Fibroblast of the conjunctiva (primary cell): Measurements from ENCODE around the gene NFIB.
A peak's percentile ranks its signal among the peaks of the same experiment; 100 is the strongest.

Experiments
- DNase-seq: peaks from one replicate; pipeline ENCODE4 v3.0.0-alpha.2; 2010; ENCODE audit warnings: low read depth

Gene NFIB

DNA sequence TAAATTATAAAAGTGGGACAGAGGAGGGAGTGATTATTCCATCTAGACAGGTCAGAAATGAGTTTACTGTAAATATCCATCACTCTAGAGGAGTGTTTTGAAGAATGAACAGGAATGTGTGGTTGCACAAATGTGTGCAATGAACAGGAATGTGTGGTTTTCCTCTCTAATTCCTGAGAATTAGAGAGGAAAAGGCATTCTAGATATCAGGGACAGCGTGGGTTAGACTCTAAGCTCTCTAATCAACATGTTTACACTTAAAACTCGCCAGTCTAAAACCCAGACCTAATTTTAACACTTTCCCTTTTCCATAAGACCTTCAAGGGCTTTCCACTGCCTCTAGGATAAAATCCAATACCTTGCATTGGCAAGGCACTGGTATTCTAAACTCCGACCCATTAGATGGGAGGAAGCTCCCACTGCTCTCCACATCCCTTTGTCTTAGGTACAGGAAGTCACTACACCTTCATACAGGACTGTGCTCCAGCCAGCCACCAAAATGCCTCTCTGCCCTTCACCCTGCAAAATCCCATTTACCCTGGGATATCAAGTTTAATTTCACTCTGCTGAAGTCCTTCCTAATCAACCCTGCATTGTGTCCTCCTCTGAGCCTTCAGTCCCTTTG, 67.9 kb downstream of the NFIB start:
- DNase-seq, result no peak

DNA sequence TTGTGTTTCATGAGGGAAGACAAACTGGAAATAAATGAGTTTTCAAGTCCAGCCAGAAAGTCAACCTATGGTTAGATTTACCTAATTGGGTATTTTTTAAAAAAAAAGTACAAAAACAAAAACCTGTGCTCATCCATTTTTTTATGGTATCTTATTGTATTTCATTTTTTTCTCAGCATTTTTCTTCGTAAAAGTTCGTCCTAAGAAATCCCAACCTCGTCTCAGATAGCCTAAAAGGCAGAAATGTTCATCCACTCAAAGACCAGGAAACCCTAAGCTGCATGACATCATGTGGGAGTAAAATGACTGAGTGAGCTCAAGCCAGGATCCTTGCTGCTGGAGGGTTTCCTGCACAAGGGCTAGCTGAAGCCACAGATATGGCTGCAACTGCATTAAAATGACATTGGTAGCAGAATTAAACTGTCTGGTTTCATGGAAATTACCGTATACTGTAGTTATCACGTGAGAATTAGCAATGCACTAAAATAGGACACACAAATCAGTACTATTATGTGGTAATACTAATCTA, 70.4 kb downstream of the NFIB start:
- DNase-seq, result no peak

DNA sequence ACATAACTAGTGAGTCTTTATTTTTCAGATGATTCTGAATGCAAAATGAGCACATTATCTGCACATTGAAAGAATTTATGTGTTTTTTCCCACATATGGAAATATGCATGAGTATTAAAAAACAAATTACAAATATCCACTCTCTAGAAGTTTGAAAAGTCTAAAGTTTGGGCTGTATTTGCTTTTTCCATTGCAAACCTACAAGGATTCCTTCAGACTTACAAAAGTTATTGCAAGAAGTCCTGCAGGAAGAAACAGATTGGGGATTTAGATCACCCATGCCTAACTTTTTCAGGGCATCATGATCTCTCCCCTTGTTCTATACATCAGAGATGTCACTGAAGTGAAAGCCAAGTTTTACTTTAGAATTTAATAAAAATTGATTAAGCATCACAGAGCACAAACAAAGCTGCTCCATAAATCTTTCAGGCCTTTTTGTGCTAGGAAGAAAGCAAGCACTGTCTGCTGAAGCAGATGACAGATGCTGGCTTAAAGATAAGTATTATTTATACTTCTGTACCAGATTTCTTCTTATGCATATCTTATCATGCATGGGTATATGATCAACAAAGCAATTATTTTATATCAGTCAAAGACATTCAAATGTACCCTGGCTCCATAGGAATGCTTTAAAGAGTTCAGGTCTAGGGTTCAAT, 71.7 kb downstream of the NFIB start:
- no peak for DNase-seq

DNA sequence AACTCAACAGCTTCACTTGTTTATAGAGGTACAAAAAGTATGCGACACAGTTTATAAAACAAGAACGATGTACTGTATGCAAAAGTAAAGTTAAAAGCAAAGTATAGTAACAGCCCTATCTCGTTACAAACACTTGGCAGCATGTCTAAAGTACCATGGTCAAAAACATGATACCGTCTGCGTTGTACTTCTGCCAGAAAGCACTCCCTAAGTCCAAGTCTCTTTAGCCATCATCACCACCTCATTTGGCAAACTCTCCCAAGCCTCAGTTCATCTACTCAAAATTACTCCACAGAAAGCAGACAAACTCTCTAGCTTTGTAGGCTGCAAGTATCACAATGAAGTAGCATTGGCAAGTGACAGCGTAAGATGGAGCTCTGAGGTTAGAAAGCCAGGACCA, 73.4 kb downstream of the NFIB start:
- no peak for DNase-seq

DNA sequence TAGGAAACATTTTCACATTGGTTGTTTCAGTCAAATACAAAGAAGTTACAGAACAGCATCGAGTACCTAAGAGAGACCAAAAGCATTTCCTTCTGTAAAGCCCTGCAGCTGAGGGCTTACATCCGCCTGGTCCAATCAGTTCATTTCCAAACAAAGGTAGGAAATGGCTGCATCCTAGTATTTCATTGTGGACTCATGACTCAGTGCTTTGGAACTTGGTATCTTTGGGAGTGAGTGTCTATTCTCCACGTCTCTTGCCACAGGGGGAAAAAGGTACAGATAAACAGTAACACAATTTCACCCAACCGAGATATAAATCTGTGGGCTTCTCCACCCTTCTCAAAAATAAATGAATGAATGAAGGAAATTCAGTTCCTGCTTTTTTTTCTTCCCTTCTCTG, 75.4 kb downstream of the NFIB start:
- DNase-seq, result no peak

DNA sequence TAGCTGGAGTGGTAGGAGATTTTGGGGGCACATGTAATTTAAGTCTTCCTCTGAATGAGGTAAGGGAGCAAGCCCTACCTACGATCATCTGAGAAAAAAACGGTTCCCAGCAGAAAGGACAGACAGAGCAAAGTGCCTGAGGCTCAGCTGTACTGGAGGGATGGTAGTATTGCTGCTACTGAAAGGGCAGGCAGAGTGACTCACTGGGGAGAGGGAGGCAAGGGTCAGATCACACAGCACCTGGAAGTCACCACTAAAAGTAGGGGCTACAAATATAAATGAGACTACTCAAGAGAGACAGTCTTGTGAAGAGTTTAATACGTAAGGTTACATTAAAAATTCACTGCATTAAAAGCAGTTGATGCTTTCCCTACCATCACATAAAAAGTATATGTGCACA, 75.9 kb downstream of the NFIB start:
- DNase-seq, result no peak

DNA sequence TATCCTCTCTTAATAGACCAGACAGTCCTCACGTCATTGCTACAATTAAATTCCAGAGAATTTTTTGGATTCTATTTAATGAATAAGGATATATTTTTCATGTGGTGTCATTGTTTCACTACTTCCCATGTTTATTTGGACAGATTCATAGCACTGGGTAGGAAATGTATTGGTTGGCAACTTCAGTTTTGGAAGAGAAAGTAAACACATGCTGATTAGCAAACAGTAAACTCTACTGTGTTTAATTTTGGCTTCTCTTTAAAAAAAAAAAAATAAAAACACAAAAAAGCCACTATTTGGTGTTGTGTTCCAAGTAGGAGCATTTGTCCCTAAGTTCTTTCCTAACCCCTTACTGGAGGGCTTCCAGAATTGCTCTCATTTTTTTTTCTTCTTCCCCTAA, 77.3 kb downstream of the NFIB start:
- no peak for DNase-seq

DNA sequence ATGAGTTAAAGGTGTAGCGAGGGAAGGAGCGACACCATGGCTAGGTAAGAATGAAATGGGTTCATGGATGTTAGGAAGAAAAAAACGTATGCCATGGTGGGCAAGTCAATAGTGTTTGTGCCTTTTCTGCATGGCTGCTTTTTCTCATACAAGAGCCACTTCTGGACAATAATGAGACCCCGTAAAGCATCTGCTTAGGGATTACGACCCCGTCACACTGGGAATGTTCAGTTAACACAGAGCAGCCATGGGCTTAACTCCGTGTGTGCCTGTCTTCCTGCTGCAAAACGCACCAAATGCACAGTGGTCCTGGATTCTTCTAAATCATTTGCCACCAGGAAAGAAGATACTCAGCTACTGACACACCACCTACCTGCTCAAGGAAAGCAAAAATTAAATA, 81.8 kb downstream of the NFIB start:
- no peak for DNase-seq

DNA sequence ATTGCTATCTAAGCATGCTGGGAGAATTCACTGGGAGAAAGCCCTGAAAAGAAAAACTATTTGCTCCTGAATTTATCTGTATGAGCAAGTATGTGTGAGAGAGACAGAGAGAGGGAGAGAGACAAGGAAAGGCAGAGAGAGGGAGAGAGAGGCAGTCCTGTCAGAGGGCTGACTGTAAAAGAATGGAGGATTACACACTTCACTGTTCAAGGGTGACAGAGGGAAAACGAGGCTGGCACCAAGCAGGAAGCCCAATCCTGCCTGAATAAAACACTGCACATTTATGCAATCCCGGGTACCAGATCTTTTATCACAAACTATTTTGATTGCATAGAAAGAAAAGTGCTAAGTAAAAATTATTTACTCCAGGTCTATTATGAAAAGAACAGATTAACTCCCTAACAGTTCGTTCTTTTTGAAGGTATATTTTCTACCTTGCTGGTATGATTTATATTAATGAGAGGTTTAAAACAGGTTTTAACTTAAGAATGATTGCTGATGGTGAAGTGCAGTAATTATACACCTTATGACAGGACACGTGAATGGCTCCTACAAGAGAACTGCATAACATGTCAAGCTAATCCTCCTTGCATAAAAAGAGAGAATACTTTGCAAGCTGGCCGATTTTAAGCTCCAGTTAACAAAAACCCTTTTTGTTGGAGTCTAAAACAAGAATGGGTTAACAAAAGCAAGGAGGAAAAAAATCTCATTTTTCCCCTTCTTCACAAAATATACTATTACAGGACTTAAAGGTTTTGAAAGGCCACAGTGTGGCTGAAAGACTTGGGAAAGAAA, 82.5 kb downstream of the NFIB start:
- DNase-seq, result no peak

DNA sequence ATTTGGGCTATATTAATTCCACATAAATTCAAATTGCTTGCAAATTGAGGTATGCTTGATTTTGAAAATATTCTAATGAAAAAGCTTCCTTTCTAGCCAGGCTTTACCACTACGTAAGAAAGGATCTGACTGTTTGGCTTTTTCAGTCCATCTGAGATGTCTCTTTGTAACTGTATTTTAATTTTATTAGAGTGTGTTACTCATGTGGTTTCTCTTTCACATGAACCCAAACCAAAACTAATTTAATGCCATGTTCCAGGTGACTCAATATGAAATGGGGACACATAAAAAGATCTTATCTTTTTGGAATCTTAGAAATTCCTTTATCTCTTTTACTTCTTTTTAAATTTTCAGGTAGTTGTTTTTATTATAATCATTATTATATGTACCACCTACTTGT, 85.3 kb downstream of the NFIB start:
- DNase-seq, result no peak

DNA sequence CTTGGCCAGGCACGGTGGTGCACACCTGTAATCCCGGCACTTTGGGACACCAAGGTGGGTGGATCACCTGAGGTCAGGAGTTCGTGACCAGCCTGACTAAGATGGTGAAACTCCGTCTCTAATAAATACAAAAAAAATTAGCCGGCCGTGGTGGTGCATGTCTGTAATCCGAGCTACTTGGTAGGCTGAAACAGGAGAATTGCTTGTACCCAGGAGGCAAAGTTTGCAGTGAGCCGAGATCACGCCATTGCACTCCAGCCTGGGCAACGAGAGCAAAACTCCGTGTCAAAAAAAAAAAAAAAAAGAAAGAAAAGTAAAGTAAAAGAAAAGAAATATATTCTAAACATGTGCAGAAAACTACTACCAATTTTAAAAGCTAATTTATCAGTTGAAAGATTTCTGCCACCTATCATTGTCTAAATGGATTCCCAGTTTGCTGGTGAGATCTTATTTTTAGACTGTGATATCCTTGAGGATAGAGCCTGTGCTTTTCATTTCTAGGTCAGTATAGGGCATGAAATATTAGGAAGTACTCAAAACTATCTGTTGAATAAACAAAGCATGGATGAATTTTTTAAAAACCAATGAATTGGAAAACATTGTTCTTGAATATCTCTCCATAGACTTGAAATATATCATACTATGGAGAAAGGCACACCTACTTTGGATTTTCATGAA, 86.9 kb downstream of the NFIB start:
- DNase-seq, result no peak

DNA sequence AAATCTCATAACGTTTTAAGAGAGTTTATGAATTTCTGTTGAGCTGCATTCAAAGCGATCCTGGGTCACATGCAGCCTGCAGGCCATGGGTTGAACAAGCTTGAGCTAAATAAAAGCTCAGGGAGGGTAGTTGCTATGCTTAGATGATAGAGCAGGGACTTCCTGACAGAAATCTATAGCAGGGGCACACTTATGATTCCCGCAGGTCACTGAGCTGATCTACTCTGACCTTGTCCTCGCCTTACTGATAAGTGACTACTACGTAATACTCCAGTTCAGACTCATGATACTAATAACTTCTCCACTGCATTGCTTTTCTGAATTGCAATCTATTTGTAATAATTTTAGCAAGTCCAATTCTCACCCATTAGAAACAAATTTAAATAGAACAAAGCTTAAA, 90.9 kb downstream of the NFIB start:
- no peak for DNase-seq

DNA sequence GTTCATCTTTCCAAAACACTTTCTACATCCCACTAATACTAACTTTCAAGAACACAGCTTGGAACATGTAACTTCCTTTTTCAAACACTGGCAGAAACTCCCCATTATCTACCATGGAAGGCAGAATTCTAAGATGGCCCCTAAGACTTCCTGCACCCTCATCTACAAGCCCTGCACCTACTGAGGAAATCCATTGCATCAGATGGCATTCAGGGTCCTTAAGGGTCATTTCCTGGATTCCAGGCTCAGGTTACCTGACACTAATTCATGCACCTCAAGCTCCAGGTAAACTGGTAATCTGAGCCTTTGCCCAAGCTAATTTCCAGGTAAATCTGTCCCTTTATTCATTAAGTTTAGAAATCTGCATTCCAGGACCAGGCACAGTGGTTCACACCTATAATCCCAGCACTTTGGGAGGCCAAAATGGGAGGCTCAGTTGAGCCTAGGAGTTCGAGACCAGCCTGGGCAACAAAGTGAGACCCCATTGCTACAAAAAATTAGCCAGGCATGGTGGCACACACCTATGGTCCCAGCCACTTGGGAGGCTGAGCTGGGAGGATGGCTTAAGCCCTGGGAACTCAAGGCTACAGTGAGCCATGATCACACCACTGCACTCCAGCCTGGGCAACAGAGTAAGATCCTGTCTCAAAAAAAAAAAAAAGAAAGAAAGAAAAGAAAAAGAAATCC, 91.6 kb downstream of the NFIB start:
- DNase-seq, result no peak

DNA sequence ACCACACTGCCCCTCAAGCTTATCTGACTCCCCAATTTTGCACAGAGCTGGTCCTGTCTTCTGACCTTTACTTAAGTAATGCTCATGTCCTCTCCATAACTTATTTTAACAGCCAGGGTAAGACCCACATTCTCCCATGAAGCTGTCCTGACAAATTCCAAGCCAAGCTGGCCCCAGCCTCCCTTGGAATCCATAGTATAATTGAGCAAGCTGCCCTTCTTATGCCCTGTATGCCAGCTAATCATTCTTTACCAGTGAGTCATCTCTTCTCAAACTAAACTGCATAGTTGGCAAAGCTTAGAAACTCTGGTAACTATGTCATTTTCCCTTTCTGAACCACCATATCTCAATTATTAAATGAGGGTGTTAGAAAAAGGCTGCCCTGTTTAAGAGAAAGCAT, 92.4 kb downstream of the NFIB start:
- DNase-seq, result peak; percentile 72

DNA sequence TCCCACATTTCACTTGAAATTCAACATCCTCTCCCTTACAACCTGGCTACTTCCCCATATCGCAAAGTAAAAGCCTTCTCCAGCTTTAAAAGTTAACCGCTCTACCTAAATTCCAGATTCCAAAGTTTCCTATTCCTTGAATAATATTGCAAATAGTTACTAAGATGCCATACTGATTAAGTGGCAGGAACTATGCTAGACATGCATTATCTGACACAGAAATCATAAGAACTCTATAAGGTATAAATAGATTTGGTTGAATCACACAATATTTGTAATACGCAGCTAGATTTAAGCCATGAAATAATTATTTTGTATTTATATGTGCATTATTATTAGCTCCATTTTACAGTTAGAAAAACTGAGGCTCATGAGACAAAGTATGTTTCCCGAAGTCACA, 92.8 kb downstream of the NFIB start:
- DNase-seq, result no peak

DNA sequence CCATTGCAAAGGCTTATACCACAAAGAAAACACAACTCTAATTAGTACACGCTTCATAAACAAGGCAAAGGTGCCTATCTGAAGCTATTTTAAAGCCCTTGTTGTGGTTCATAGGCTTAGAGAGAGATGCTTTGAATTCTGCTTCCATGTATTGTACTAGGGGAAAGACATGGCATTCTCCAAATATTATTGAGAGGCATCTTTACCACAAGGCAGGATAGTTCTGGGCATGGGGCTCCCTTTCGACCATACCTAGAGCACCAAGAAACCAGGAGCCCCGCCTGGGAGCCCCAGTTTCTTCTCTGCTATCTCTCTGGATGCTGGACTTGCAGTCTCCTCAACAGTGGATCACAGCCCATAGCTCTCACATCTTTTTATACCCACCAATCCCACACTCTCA, 93.7 kb downstream of the NFIB start:
- no peak for DNase-seq

DNA sequence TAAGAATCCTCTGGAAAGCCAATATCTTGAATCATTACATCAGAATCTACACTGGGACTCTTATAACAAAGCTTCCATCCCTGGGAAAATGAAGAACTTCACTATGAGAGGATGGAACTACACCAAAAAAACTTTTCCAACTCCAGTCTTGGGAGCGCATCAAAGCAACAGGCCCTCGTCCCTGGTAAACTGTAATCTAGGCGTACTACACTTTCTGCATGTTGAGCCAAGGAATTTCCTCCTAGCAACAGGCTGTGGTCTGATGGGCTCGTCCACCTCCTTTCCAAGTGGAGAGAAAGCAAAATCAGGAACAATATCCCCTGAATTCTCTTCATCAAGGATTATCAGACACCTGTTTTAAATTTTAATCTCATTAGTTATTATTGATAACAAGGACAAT, 94.1 kb downstream of the NFIB start:
- no peak for DNase-seq

DNA sequence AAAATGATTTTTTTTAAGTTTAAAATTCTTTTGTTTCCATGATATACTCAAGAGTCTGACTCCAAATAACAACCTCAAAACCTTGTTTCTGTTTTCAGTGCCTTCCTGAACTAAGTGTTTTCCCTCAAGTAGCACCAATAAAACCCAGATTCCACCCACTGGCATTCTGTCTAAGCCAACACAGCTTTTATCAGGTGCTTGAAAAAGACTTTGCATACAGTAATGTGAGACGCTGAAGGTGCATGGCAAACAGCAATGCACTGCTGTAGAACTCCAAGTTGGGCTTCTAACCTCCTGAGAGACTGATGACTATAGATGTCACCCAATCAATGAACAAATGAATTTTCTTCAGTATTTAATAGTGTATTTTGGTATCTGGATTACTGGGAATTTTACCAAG, 95.7 kb downstream of the NFIB start:
- no peak for DNase-seq

DNA sequence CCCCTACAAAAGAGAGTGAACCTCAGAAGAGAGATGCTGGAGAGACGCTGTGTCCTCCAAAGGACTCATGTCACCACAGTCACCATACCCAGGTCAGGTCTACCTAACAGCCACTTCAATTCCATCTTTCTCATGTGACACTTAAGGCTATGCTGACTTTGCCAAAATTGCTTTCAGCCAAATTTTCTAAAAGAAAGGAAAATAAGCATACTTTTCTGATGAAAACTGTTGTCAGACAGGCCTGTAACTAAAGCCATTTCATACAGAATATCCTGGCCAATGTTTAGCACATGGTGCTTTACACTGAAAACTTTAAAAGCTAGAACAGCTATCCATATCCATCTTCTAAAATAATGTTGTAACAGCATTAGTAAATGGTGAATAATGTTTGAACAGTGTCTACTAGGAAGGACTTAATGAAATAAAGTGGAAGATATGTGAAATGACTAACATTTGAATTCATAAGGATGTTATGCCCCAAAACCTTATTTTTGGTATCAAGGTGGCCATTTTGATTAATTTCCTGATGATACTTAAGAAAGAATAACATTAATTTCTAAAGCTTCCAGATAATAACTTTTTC, 97.2 kb downstream of the NFIB start:
- DNase-seq, result no peak

DNA sequence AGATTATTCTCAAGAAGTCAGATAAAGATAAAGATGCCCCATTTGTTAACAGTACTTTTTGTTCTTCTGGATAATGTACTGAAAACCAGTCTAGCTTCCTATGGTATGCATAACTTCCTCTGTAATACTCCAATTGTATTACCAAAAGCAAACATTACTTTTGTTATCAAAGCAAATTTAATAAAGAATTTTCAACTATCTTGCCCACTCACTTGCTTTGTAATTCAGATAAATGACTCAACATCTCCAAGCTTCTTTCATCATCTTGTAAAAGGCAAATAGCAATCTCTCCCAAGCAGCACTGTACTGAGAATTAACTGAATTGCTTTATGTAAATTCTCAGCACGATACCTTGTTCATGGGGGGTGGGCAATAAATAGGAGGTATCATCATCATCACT, 98.3 kb downstream of the NFIB start:
- no peak for DNase-seq

DNA sequence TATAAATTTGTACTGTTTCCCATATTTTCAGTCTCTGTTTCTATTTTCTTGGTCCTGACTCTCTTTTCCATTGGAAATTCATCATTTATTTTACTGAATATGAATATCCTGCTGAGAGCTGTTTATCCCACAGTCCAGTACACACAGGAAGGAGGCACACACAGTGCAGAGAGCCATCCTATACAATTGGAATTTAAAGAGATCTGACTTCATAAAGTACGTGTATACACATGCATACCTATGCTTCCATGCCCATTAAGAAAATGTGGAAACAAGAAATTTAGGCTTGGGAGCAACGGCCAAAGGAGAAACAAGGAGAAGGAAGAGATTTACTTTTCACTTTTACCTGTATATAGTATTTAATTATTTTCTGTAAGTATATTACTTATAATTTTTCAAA, 99.2 kb downstream of the NFIB start:
- DNase-seq, result no peak
